ENCODE data around the gene TMED8.
"Not testable (repeated sequence)": the region's sequence is repeated elsewhere in the genome, so short reads cannot be mapped to it uniquely, and the experiment has no call there.

Gene TMED8

GRCh38 chr14:77319422-77319821 lies 57.5 kb downstream of the TMED8 start:
- H3K4me3 ChIP-seq (ENCODE audit: control insufficient read depth, low read depth, low read length) = no peak overlapping the region
- no peak for TF ChIP-seq CTCF (IDR thresholded peaks at IDR 0.05; ENCODE audit: control insufficient read depth, insufficient read depth, low read depth, low read length, missing control alignments)
- no peak for DNase-seq (ENCODE audit: low read depth)

- not testable (repeated sequence) for DNase-seq (ENCODE audit: low read depth); H3K4me3 ChIP-seq (ENCODE audit: control insufficient read depth, low read depth, low read length)
These were observed 58.1 kb downstream of the TMED8 start for GRCh38 chr14:77318756-77319155.

- TF ChIP-seq CTCF (IDR thresholded peaks at IDR 0.05; ENCODE audit: control insufficient read depth, insufficient read depth, low read depth, low read length, missing control alignments) = no peak
- no peak overlapping the region for H3K4me3 ChIP-seq (ENCODE audit: control insufficient read depth, low read depth, low read length)
These were observed 58.8 kb downstream of the TMED8 start for GRCh38 chr14:77318006-77318553.

GRCh38 chr14:77316872-77317301 lies 60.0 kb downstream of the TMED8 start:
- DNase-seq (ENCODE audit: low read depth) = no peak
- no peak overlapping the region for H3K4me3 ChIP-seq (ENCODE audit: control insufficient read depth, low read depth, low read length)
- no peak for TF ChIP-seq CTCF (IDR thresholded peaks at IDR 0.05; ENCODE audit: control insufficient read depth, insufficient read depth, low read depth, low read length, missing control alignments)

More at GRCh38 chr14:77318006-77318553, 58.8 kb downstream of the TMED8 start:
- no peak for DNase-seq (ENCODE audit: low read depth)

- no peak overlapping the region for H3K4me3 ChIP-seq (ENCODE audit: control insufficient read depth, low read depth, low read length)
- TF ChIP-seq CTCF (IDR thresholded peaks at IDR 0.05; ENCODE audit: control insufficient read depth, insufficient read depth, low read depth, low read length, missing control alignments) = no peak
- no peak for DNase-seq (ENCODE audit: low read depth)
These were observed 60.7 kb downstream of the TMED8 start for GRCh38 chr14:77316195-77316505.

- no peak for TF ChIP-seq CTCF (IDR thresholded peaks at IDR 0.05; ENCODE audit: control insufficient read depth, insufficient read depth, low read depth, low read length, missing control alignments)
- H3K4me3 ChIP-seq (ENCODE audit: control insufficient read depth, low read depth, low read length) = no peak overlapping the region
- DNase-seq (ENCODE audit: low read depth) = no peak
These were observed 62.1 kb downstream of the TMED8 start for GRCh38 chr14:77314539-77315457.

- TF ChIP-seq CTCF (IDR thresholded peaks at IDR 0.05; ENCODE audit: control insufficient read depth, insufficient read depth, low read depth, low read length, missing control alignments) = no peak
- peak; percentile 92 for DNase-seq (ENCODE audit: low read depth)
- no peak overlapping the region for H3K4me3 ChIP-seq (ENCODE audit: control insufficient read depth, low read depth, low read length)
These were observed 62.9 kb downstream of the TMED8 start for GRCh38 chr14:77314043-77314442.
